K562 (cell line): Measurements from ENCODE around the gene DNAH8.

ENCODE experiments used
- CBFB ChIP-seq: sonication (generic); formaldehyde crosslinking; IDR thresholded peaks from 2 replicates; pipeline ENCODE4 v1.4.0; 2020; ENCODE audit warnings: mild to moderate bottlenecking, missing genetic modification reagents
- CEBPB ChIP-seq: fragments of 450-650 bp; IDR thresholded peaks from 2 replicates; pipeline ENCODE4 v1.6.1; 2016; ENCODE audit warnings: missing genetic modification characterization, missing compliant biosample characterization
- CTCF ChIP-seq, 3 experiments: IDR thresholded peaks in 2 of 3; conservative IDR thresholded peaks in 1 of 3; 2 replicates each; pipeline ENCODE4 v1.5.1; 2011 to 2012; ENCODE audit warnings: low read length in 3 of 3, mild to moderate bottlenecking in 3 of 3, control low read depth in 2 of 3, improper control_type of control experiment in 1 of 3, inconsistent platforms in 1 of 3, low read depth in 1 of 3, mixed read lengths in 1 of 3, moderate library complexity in 1 of 3; ENCODE audit not compliant: insufficient read depth in 2 of 3
- PML ChIP-seq: IDR thresholded peaks from 2 replicates; pipeline ENCODE4 v1.6.1; 2012; ENCODE audit warnings: low read length, inconsistent platforms
- POLR2A ChIP-seq: fragments of 450-650 bp; conservative IDR thresholded peaks from 2 replicates; pipeline ENCODE4 v1.6.1; 2016
- POLR2AphosphoS5 ChIP-seq: IDR thresholded peaks from 2 replicates; pipeline ENCODE4 v1.6.1; 2011; ENCODE audit warnings: mild to moderate bottlenecking, low read depth, low read length, moderate library complexity; ENCODE audit not compliant: control insufficient read depth, insufficient read depth
- RCOR1 ChIP-seq, 2 experiments: IDR thresholded peaks; 2 replicates each; pipeline ENCODE4 v1.6.1; 2012; ENCODE audit warnings: low read depth in 2 of 2, low read length in 2 of 2, borderline replicate concordance in 1 of 2, improper control_type of control experiment in 1 of 2
- SIN3A ChIP-seq, 2 experiments: fragments of 150-350 bp in 1 of 2; IDR thresholded peaks; 2 replicates each; pipeline ENCODE4 v1.6.1; 2011 to 2016; ENCODE audit warnings: borderline replicate concordance in 2 of 2, low read depth in 2 of 2, low read length in 2 of 2, mild to moderate bottlenecking in 2 of 2, moderate library complexity in 2 of 2; ENCODE audit not compliant: control insufficient read depth in 1 of 2
- STAG1 ChIP-seq: sonication (generic); formaldehyde crosslinking; IDR thresholded peaks from 2 replicates; pipeline ENCODE4 v1.5.0; 2020; ENCODE audit warnings: missing genetic modification reagents, borderline replicate concordance
- USF1 ChIP-seq: sonication (generic); formaldehyde crosslinking; IDR thresholded peaks from 2 replicates; pipeline ENCODE4 v1.9.0; 2022; ENCODE audit warnings: mild to moderate bottlenecking, missing genetic modification reagents
- USF2 ChIP-seq: sonication (generic); formaldehyde crosslinking; IDR thresholded peaks from 2 replicates; pipeline ENCODE4 v1.5.0; 2020; ENCODE audit warnings: missing genetic modification reagents

GRCh38 chr6:38786486-38786885 is 71.4 kb downstream of the DNAH8 start:
- TF ChIP-seq CEBPB (no peak), SIN3A (IDR thresholded peaks at IDR 0.05; ENCODE audit: borderline replicate concordance in 2 of 2, control insufficient read depth in 1 of 2, low read depth in 2 of 2, low read length in 2 of 2) (no peak), CTCF (IDR thresholded peaks at IDR 0.05 in 2 of 3, conservative IDR thresholded peaks at IDR 0.05 in 1 of 3; ENCODE audit: insufficient read depth in 2 of 3, low read depth in 1 of 3, low read length in 3 of 3) (no peak), STAG1 (CRISPR knock-in tag) (no peak), RCOR1 (IDR thresholded peaks at IDR 0.05; ENCODE audit: borderline replicate concordance in 1 of 2, low read depth in 2 of 2, low read length in 2 of 2) (no peak), CBFB (CRISPR knock-in tag) (no peak), USF1 (CRISPR knock-in tag) (no peak), PML (no peak), POLR2AphosphoS5 (no peak), POLR2A (no peak), USF2 (CRISPR knock-in tag) (no peak)
